Neutrophil (primary cell): Measurements from ENCODE around the gene SLC39A7.

Experiments used
- H3K27ac ChIP-seq: fragments of 200-600 bp; sonication (generic); 2 replicates; pipeline ENCODE4 v1.5.1; 2016; ENCODE audit warnings: mild to moderate bottlenecking, moderate library complexity
- H3K27me3 ChIP-seq: fragments of 200-600 bp; sonication (generic); 2 replicates; pipeline ENCODE4 v1.6.0; 2016; ENCODE audit warnings: mild to moderate bottlenecking
- H3K36me3 ChIP-seq: fragments of 200-600 bp; sonication (generic); 2 replicates; pipeline ENCODE4 v1.5.1; 2017
- H3K4me1 ChIP-seq, 2 experiments: fragments of 200-600 bp in 1 of 2; sonication (generic) in 1 of 2; 1 replicate in 1 of 2; 2 replicates in 1 of 2; pipeline versions ENCODE4 v1.5.1 to v1.6.1; 2013 to 2016; ENCODE audit warnings: low read depth in 1 of 2, low read length in 1 of 2, mild to moderate bottlenecking in 1 of 2, moderate library complexity in 1 of 2; ENCODE audit not compliant: control insufficient read depth in 1 of 2, insufficient read depth in 1 of 2
- H3K4me3 ChIP-seq, 2 experiments: fragments of 200-600 bp in 1 of 2; sonication (generic) in 1 of 2; 1 replicate in 1 of 2; 2 replicates in 1 of 2; pipeline ENCODE4 v1.5.1; 2013 to 2016; ENCODE audit warnings: low read depth in 1 of 2, low read length in 1 of 2, mild to moderate bottlenecking in 1 of 2, moderate library complexity in 1 of 2
- H3K9me3 ChIP-seq: fragments of 200-600 bp; sonication (generic); 2 replicates; pipeline ENCODE4 v1.5.1; 2016
- CTCF ChIP-seq: fragments of 200-600 bp; sonication (generic); IDR thresholded peaks from 2 replicates; pipeline ENCODE4 v1.5.1; 2016; ENCODE audit warnings: antibody characterized with exemption

Gene SLC39A7

GRCh38 chr6:33185190-33185589, 15.5 kb upstream of the SLC39A7 start:
- Histone ChIP-seq H3K27ac (no peak overlapping the region), H3K4me3 (no peak overlapping the region), H3K4me1 (peaks cover 5 to 14% of the 10 kb centered on the region in 2 experiments), H3K36me3 (no peaks in the 10 kb centered on the region), H3K27me3 (peaks cover 51% of the 10 kb centered on the region), H3K9me3 (no peaks in the 10 kb centered on the region)
- no peak for TF ChIP-seq CTCF

- no peak overlapping the region for H3K27ac ChIP-seq
- no peaks in the 10 kb centered on the region for H3K9me3 ChIP-seq
- H3K27me3 ChIP-seq = peaks cover 56% of the 10 kb centered on the region
- H3K36me3 ChIP-seq = no peaks in the 10 kb centered on the region
- H3K4me3 ChIP-seq = no peak overlapping the region
- no peak for TF ChIP-seq CTCF
- H3K4me1 ChIP-seq = peaks cover 5 to 14% of the 10 kb centered on the region in 2 experiments
Measured at GRCh38 chr6:33185654-33186187, 14.9 kb upstream of the SLC39A7 start.

GRCh38 chr6:33187809-33188208, 12.9 kb upstream of the SLC39A7 start:
- no peak for TF ChIP-seq CTCF
- Histone ChIP-seq H3K4me3 (no peak overlapping the region), H3K4me1 (peaks cover 6 to 21% of the 10 kb centered on the region in 2 experiments), H3K27ac (no peak overlapping the region), H3K36me3 (no peaks in the 10 kb centered on the region), H3K9me3 (no peaks in the 10 kb centered on the region), H3K27me3 (peaks cover 77% of the 10 kb centered on the region)

- no peak for TF ChIP-seq CTCF
Measured at GRCh38 chr6:33189164-33189563, 11.5 kb upstream of the SLC39A7 start.

GRCh38 chr6:33189625-33190448, 10.8 kb upstream of the SLC39A7 start:
- Histone ChIP-seq H3K27ac (no peak overlapping the region), H3K27me3 (peaks cover 94% of the 10 kb centered on the region), H3K4me3 (no peak overlapping the region), H3K4me1 (peaks cover 3 to 14% of the 10 kb centered on the region in 2 experiments), H3K36me3 (peaks cover 13% of the 10 kb centered on the region), H3K9me3 (no peaks in the 10 kb centered on the region)
- TF ChIP-seq CTCF = no peak

More at GRCh38 chr6:33189164-33189563, 11.5 kb upstream of the SLC39A7 start:
- H3K27me3 ChIP-seq = peaks cover 91% of the 10 kb centered on the region
- H3K27ac ChIP-seq = no peak overlapping the region
- H3K36me3 ChIP-seq = peaks cover 6% of the 10 kb centered on the region
- no peaks in the 10 kb centered on the region for H3K9me3 ChIP-seq
- no peak overlapping the region for H3K4me3 ChIP-seq
- H3K4me1 ChIP-seq = peaks cover 3 to 14% of the 10 kb centered on the region in 2 experiments
